Activated naive CD4-positive, alpha-beta T cell treated with anti-CD3 and anti-CD28 coated beads for 36 hours (primary cell): ENCODE measurements around the gene RIMBP2. TPM values are rescaled to one million over a fixed set of nuclear protein-coding genes. Genes with fewer than 3 reads are reported as not detected.

Source experiments
- CTCF ChIA-PET: fragments of 350-600 bp; sonication (Branson Sonifier 250); formaldehyde crosslinking; loops from one replicate; lab custom pipeline; 2021; ENCODE audit warnings: antibody characterized with exemption; lab: Charles Lee
- DNase-seq: peaks from one replicate; pipeline ENCODE4 v3.0.0-alpha.2; 2020
- H3K27ac Mint-ChIP-seq: one replicate; pipeline ENCODE4 v1.8.0; 2021; ENCODE audit warnings: mild to moderate bottlenecking, mixed read lengths
- H3K27me3 Mint-ChIP-seq: one replicate; pipeline ENCODE4 v1.8.0; 2021; ENCODE audit warnings: low read depth, mixed read lengths
- H3K36me3 Mint-ChIP-seq: one replicate; pipeline ENCODE4 v1.8.0; 2021; ENCODE audit warnings: low read depth, mixed read lengths
- H3K4me1 Mint-ChIP-seq: one replicate; pipeline ENCODE4 v1.8.0; 2021; ENCODE audit warnings: low read depth, mixed read lengths
- H3K4me3 Mint-ChIP-seq: one replicate; pipeline ENCODE4 v1.8.0; 2021; ENCODE audit warnings: mild to moderate bottlenecking, moderate library complexity, mixed read lengths
- H3K9me3 Mint-ChIP-seq: one replicate; pipeline ENCODE4 v1.8.0; 2021; ENCODE audit warnings: mixed read lengths
- intact Hi-C: fragments of 100-400 bp; cut with micrococcal nuclease; formaldehyde crosslinking; loops from one replicate; pipeline ENCODE4 v1.15.1; 2023
- total RNA-seq, 2 experiments: library from RNA; stranded (reverse); gene quantifications; one replicate each; pipeline ENCODE4 v1.2.3, GENCODE V29; 2021

The RIMBP2 gene
- total RNA-seq, 2 experiments from 2014 or later, result not detected

DNA sequence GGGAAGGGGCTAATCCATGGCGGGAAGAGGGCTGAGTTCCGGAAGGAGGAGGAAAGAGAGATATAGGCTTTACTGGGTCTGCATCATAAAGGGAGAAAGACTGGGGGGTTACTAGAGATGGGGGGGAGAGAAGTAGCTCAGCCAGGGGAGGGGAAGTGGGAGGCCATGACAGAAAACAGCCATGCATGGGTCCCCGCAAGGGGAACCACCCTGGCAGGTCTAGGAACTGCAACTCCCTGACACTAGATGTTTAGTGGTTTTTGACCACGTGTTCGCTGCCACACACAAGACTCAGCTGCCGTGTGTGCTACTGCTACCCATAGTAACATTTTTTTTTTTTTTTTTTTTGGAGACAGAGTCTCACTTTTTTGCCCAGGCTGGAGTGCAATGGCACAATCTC is 145.0 kb downstream of the RIMBP2 start:
- CTCF ChIA-PET, result no interaction called here
- peaks cover 3% of the 10 kb centered on the region for H3K9me3 Mint-ChIP-seq
- no peaks in the 10 kb centered on the region for H3K4me1 Mint-ChIP-seq
- no peak overlapping the region for H3K27ac Mint-ChIP-seq
- H3K36me3 Mint-ChIP-seq, result no peaks in the 10 kb centered on the region
- intact Hi-C loops, result no loop called here
- peaks cover 1% of the 10 kb centered on the region for H3K27me3 Mint-ChIP-seq
- no peak overlapping the region for H3K4me3 Mint-ChIP-seq
- no peak for DNase-seq

DNA sequence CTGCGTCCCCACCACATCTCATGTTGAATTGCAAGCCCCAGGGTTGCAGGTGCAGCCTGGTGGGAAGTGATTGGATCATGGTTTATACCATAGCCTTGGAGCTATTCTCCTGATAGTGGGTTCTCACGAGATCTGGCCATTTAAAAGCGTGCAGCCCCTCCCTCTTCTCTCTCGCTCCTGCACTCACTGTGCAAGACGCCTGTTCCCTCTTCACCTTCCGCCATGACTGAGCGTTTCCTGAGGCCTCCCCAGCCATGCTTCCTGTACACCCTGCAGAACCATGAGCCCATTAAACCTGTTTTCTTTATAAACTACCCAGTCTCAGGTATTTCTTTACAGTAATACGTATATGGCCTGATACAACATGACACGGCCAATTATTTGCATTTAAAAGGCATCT is 146.6 kb downstream of the RIMBP2 start:
- CTCF ChIA-PET, result interaction anchor here (0.8 kb wide), 1 partner anchor 9 kb away, joined by 3 read pairs; no protein-coding TSS in a partner anchor
- H3K27ac Mint-ChIP-seq, result no peak overlapping the region
- no peak for DNase-seq
- H3K9me3 Mint-ChIP-seq, result peaks cover 9% of the 10 kb centered on the region
- H3K4me1 Mint-ChIP-seq, result no peaks in the 10 kb centered on the region
- no peak overlapping the region for H3K4me3 Mint-ChIP-seq
- intact Hi-C loops, result no loop called here
- H3K36me3 Mint-ChIP-seq, result no peaks in the 10 kb centered on the region
- H3K27me3 Mint-ChIP-seq, result peaks cover 1% of the 10 kb centered on the region

DNA sequence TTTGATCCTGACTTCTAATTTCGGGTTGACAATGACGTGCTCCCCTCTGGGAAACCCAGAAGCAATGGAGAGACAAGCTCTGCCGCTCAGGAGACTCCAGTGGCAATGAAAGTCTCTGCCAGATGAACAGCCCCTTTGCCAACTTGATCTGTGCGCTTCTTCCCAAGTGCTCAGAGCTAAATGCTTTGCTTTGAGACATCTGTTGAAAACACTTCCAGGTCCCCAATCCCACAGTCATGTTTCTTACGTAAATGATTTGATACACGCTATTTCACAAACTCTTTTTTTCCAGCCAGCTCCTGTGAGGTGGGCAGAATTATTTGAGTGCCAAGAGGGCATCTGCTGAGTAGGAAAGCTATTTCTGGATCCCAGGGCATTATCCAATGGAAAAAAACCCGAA is 147.6 kb downstream of the RIMBP2 start:
- H3K4me3 Mint-ChIP-seq, result no peak overlapping the region
- no peaks in the 10 kb centered on the region for H3K4me1 Mint-ChIP-seq
- CTCF ChIA-PET, result interaction anchor here (0.7 kb wide), 1 partner anchor 17 kb away, joined by 6 read pairs; no protein-coding TSS in a partner anchor
- no peaks in the 10 kb centered on the region for H3K36me3 Mint-ChIP-seq
- intact Hi-C loops, result no loop called here
- no peak for DNase-seq
- H3K9me3 Mint-ChIP-seq, result peaks cover 12% of the 10 kb centered on the region
- H3K27me3 Mint-ChIP-seq, result peaks cover 1% of the 10 kb centered on the region
- H3K27ac Mint-ChIP-seq, result no peak overlapping the region

DNA sequence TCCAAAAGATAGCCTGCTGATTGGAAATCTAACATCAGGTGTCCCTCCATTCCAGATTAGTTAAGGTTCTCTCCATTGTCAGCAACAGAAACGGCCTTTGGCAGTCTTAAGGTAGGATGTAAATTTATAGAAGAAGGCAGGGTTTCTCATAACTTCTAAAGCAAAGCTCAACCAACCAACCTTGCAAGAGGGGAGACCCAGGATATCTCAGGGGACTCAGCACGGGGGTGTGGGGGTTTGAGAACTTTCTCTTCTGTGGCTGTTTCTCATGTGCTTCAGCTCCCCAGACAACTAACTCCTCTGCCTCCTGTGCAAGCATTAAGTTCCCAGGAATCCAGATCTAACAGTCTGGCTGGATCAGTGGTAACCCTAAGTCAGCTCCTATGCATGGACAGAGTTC is 148.1 kb downstream of the RIMBP2 start:
- DNase-seq, result no peak
- Mint-ChIP-seq H3K36me3 (no peaks in the 10 kb centered on the region), H3K4me1 (no peaks in the 10 kb centered on the region), H3K27ac (no peak overlapping the region), H3K4me3 (no peak overlapping the region), H3K27me3 (peaks cover 1% of the 10 kb centered on the region), H3K9me3 (peaks cover 12% of the 10 kb centered on the region)
- intact Hi-C loops, result no loop called here
- CTCF ChIA-PET, result interaction anchor here (0.7 kb wide), 1 partner anchor 18 kb away, joined by 6 read pairs; no protein-coding TSS in a partner anchor

DNA sequence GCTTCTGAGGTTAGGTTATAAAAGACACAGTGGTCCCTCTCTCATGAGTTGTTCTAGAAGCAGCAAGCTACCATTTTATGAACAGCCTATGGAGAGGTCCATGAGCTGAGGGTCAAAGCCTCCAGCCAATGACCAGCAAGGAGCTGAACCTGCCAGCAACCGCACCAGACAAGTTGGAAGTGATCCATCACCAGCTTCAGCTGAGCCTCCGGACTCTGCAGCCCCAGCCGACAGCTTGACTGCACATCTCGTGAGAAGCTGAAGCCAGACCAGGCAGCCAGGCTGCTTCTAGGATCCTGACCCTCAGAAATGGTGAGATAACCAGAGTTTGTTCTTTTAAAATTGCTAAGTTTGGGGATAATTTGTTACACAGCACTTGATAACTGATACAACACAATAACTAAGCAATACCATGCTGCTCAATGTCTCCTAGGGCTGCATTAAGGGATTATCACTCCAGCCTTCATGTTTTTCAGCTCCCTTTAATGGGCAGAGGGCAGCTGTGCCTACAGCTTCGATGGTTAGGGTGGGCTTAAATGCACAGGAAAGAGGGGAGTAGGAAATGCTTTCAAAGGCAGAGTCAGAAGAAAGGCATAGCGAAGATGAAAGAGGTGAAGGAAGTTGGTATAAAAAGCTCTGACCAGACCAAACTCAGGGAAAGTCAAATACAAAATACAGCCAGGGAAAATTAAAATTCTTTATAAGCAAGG is 149.5 kb downstream of the RIMBP2 start:
- H3K27ac Mint-ChIP-seq, result no peak overlapping the region
- CTCF ChIA-PET, result no interaction called here
- DNase-seq, result no peak
- peaks cover 12% of the 10 kb centered on the region for H3K9me3 Mint-ChIP-seq
- H3K27me3 Mint-ChIP-seq, result peaks cover 1% of the 10 kb centered on the region
- intact Hi-C loops, result no loop called here
- no peaks in the 10 kb centered on the region for H3K4me1 Mint-ChIP-seq
- no peaks in the 10 kb centered on the region for H3K36me3 Mint-ChIP-seq
- no peak overlapping the region for H3K4me3 Mint-ChIP-seq

DNA sequence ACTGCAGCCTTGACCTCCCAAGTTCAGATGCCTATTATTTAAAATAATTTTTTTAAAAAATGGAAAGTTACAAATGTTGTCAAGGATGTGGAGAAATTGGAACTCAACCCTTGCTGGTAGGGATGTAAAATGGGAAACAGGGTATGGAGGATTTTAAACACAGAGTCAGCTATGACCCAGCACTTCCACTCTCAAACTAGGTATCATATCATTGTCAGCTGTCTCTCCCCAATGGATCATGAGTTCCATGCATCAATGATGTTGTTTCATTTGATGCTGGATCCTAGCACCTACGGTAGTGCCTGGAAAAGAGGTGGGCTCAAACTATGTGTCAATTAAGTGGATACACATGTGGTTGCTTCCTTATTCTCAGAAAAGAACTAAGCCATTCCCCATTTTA is 150.9 kb downstream of the RIMBP2 start:
- CTCF ChIA-PET, result no interaction called here
- intact Hi-C loops, result no loop called here
- Mint-ChIP-seq H3K4me3 (no peak overlapping the region), H3K27ac (no peak overlapping the region), H3K4me1 (no peaks in the 10 kb centered on the region), H3K27me3 (peaks cover 4% of the 10 kb centered on the region), H3K9me3 (peaks cover 14% of the 10 kb centered on the region), H3K36me3 (no peaks in the 10 kb centered on the region)
- DNase-seq, result no peak

DNA sequence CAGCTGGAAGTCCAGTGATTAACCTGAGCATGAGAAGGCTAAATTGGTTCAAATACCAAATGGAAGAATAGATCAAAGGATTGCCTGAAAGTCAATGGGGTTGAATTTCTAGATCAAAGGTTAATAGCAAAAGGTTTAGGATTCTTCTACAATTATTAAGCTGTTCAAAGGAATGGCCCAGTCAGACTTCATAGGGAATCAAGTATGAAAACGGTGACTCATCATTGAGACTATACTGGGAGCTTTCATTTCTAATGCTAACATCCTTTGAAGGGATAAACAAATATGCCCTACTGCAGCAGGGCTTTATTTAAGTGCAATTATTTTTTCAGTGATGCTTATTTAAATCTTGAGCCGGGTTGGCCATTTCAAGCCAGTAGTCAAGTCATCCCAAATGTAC is 152.8 kb downstream of the RIMBP2 start:
- no peaks in the 10 kb centered on the region for H3K36me3 Mint-ChIP-seq
- CTCF ChIA-PET, result no interaction called here

DNA sequence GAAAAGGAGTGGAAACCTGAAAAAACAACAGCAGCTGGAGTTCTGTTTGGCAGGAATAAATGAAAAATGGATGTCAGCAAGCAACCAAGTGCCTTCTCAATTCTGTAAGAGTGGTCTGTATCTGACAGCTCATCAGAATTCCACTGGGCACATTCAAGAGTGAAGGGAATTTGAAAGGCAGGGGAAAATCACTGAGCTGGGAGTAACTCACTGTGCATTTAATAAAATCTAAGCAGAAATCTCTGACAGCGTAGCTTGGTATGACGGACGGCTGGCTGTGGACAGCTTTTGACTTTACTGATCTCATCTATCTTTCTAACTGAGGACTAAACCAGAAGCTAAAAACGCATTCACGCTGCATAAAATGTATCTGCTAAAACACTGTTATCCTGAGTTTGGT is 153.4 kb downstream of the RIMBP2 start:
- Mint-ChIP-seq H3K36me3 (no peaks in the 10 kb centered on the region), H3K4me1 (no peaks in the 10 kb centered on the region), H3K9me3 (peaks cover 14% of the 10 kb centered on the region), H3K4me3 (no peak overlapping the region), H3K27ac (no peak overlapping the region), H3K27me3 (peaks cover 8% of the 10 kb centered on the region)
- CTCF ChIA-PET, result no interaction called here
- intact Hi-C loops, result no loop called here
- no peak for DNase-seq

More for the DNA sequence above, 152.8 kb downstream of the RIMBP2 start:
- no peak overlapping the region for H3K27ac Mint-ChIP-seq
- peaks cover 14% of the 10 kb centered on the region for H3K9me3 Mint-ChIP-seq
- no peaks in the 10 kb centered on the region for H3K4me1 Mint-ChIP-seq
- H3K27me3 Mint-ChIP-seq, result peaks cover 4% of the 10 kb centered on the region
- no peak for DNase-seq
- H3K4me3 Mint-ChIP-seq, result no peak overlapping the region
- intact Hi-C loops, result no loop called here

DNA sequence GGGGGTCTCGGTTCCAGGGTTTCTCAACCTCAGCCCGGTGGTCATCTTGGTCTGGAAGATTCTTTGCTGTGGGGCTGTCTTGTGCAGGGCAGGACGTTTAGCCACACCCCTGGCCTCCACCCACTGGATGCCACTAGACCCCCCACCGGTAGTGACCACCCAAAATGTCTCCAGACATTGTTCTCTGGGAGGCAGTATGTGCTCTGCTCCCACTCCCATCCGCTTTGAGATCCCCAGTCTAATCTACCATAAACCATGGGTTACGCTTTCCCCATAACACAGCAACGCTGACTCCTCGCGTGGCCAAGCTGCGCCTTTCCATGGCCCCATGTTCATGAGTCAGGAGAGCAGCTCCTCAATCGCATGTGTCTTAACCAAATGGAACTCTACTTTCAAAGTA is 155.8 kb downstream of the RIMBP2 start:
- CTCF ChIA-PET, result interaction anchor here (0.7 kb wide), 1 partner anchor 9 kb away, joined by 3 read pairs; no protein-coding TSS in a partner anchor
- DNase-seq, result no peak
- H3K4me1 Mint-ChIP-seq, result no peaks in the 10 kb centered on the region
- no peak overlapping the region for H3K27ac Mint-ChIP-seq
- peaks cover 8% of the 10 kb centered on the region for H3K9me3 Mint-ChIP-seq
- intact Hi-C loops, result no loop called here
- H3K4me3 Mint-ChIP-seq, result no peak overlapping the region
- H3K27me3 Mint-ChIP-seq, result peaks cover 15% of the 10 kb centered on the region
- no peaks in the 10 kb centered on the region for H3K36me3 Mint-ChIP-seq

DNA sequence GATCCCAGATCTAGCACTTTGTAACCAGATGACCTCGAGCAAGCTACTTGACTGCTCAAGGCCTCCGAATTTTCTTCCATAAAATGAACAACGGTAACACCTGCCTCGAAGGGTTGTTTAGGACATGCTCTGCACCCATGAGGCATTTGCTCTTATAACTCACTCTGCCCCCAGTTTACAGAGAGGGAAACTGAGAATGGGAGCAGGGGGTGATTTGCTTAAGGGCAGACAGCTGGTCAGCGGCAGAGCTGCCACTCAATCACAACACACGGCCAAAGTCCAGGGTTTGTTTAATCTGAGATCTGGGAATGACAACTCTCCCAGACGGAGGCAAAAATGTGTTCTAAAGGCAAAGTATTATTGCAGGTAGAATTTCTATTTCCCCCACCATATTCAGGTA is 156.3 kb downstream of the RIMBP2 start:
- Mint-ChIP-seq H3K27me3 (peaks cover 15% of the 10 kb centered on the region), H3K4me1 (no peaks in the 10 kb centered on the region), H3K36me3 (no peaks in the 10 kb centered on the region), H3K4me3 (no peak overlapping the region), H3K9me3 (peaks cover 7% of the 10 kb centered on the region), H3K27ac (no peak overlapping the region)
- no peak for DNase-seq
- intact Hi-C loops, result no loop called here
- CTCF ChIA-PET, result interaction anchor here (0.7 kb wide), 1 partner anchor 9 kb away, joined by 3 read pairs; no protein-coding TSS in a partner anchor

DNA sequence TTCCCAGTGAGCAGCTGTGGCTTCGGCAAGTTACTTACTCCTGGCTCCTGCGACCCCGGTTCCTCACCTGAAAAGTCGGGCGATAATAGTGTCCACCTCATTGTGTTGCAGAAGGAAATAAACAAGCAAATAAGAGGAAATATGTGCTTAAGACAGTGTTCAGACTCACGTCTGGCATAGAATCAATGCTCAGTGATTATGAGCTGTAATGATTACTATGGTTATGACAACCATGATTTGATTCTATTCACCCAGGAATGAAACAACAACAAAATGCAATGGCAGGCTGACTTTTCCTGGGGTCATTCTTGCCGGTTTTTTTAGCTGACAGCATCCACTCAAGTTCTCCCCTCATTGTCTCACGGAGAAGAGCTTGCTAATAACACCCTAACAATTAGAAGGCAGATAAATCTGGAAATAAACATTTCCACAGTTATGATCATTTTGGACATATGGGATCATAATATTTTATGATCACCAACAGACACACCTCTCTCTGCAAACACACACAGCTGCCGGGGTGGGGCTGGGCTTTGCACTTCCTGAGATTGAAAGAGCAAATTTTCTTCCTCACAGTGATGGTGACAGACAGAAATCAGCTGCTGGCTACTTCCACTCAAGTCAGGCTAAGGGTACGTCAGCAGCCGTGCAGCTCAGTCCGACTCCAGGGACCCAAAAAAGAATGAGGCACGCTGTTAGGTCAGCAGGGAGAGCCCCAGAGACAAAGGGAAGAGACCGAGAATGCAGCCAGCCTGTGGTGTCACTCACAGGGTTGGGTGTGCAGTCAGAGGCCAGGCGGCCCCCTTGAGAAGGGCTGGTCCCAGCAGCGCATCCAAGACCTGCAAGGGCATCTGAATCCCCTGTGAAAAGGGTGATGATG is 158.0 kb downstream of the RIMBP2 start:
- H3K9me3 Mint-ChIP-seq, result peaks cover 2% of the 10 kb centered on the region
- H3K27me3 Mint-ChIP-seq, result peaks cover 15% of the 10 kb centered on the region
- intact Hi-C loops, result no loop called here
- DNase-seq, result no peak
- no peaks in the 10 kb centered on the region for H3K4me1 Mint-ChIP-seq
- H3K36me3 Mint-ChIP-seq, result no peaks in the 10 kb centered on the region
- CTCF ChIA-PET, result interaction anchor here (0.6 kb wide), 1 partner anchor 78 kb away, joined by 3 read pairs; no protein-coding TSS in a partner anchor
- no peak overlapping the region for H3K4me3 Mint-ChIP-seq
- H3K27ac Mint-ChIP-seq, result no peak overlapping the region

DNA sequence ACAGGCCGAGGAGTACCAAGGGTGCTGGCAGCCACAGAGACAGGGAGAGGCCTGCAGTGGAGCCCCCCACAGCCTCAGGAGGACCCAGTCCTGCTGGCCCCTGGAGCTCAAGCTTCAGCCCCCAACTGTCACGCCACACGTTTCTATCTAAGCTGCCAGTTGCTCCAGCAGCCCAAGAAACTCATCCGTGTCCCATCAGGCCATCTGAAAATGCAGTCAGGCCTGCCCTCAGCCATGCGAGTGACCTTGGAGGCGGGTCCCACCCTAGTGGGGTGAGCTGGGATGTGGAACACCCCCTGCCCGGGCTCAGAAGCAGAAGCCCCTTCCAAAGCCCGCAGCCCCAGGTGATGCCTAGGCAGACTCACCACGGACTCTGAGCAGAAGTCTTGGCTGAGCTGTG is 158.9 kb downstream of the RIMBP2 start:
- CTCF ChIA-PET, result no interaction called here
- no peak for DNase-seq

More for the DNA sequence above, 158.9 kb downstream of the RIMBP2 start:
- no peaks in the 10 kb centered on the region for H3K4me1 Mint-ChIP-seq
- no peak overlapping the region for H3K4me3 Mint-ChIP-seq
- H3K27ac Mint-ChIP-seq, result no peak overlapping the region
- intact Hi-C loops, result no loop called here
- no peaks in the 10 kb centered on the region for H3K36me3 Mint-ChIP-seq
- peaks cover 15% of the 10 kb centered on the region for H3K27me3 Mint-ChIP-seq
- peaks cover 2% of the 10 kb centered on the region for H3K9me3 Mint-ChIP-seq
